Smooth muscle cell of the umbilical artery (primary cell): Measurements from ENCODE around the gene MESP1. TPM values are rescaled to one million over a fixed set of nuclear protein-coding genes. Genes with fewer than 3 reads are reported as not detected.

Source experiments
- total RNA-seq: library from RNA; depleted of rRNA; stranded (reverse); fragments of >200 nt; gene quantifications from 2 replicates; pipeline ENCODE4 v1.2.3, GENCODE V29; 2014

Gene MESP1, protein sequence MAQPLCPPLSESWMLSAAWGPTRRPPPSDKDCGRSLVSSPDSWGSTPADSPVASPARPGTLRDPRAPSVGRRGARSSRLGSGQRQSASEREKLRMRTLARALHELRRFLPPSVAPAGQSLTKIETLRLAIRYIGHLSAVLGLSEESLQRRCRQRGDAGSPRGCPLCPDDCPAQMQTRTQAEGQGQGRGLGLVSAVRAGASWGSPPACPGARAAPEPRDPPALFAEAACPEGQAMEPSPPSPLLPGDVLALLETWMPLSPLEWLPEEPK
- total RNA-seq = under 0.01 and 0.09 TPM in 2 replicates

GRCh38 chr15:89750560-89751542 is at the start of gene MESP1:
Gene MESP1 (minus strand): TSS chr15:89751249. CDS start chr15:89751231, 18 bp downstream.

DNA sequence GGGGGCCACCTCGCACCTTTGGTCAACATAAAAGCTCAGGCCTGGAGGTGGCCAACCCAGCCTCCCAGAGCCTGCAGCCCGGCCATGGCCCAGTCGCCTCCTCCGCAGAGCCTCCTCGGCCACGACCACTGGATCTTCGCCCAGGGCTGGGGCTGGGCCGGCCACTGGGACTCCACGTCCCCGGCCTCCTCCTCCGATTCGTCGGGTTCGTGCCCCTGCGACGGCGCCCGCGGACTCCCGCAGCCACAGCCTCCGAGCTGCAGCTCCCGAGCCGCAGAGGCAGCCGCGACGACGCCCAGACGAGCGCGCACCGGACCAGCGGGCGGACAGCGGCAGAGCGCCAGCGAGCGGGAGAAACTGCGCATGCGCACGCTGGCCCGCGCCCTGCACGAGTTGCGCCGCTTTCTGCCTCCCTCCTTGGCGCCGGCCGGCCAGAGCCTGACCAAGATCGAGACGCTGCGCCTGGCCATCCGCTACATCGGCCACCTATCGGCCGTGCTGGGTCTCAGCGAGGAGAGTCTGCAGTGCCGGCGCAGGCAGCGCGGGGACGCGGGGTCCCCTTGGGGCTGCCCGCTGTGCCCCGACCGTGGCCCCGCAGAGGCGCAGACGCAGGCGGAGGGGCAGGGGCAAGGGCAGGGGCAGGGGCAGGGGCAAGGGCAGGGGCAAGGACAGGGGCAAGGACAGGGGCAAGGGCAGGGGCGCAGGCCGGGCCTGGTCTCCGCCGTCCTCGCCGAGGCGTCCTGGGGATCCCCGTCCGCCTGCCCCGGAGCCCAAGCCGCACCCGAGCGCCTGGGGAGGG is 25.4 kb upstream of the MESP1 start, which contains the start of gene MESP2:
MESP2 (plus strand) TSS at position 59 of the 799 bp plus-strand sequence; CDS start at position 85, 26 bp downstream.

Other genes with a start within 250 kb of the MESP1 start
- 1.2 and 4.9 TPM in 2 replicates for gene TICRR, start 175.8 kb downstream of the MESP1 start, total RNA-seq
- gene KIF7, start 95.8 kb downstream of the MESP1 start, total RNA-seq = 10.4 and 18.7 TPM in 2 replicates
- 0.18 and 0.30 TPM in 2 replicates for gene PLIN1, start 71.9 kb downstream of the MESP1 start, total RNA-seq
- gene PEX11A, start 60.5 kb downstream of the MESP1 start, total RNA-seq = 5.8 and 8.0 TPM in 2 replicates
- gene WDR93, start 60.4 kb downstream of the MESP1 start, total RNA-seq = under 0.01 TPM in 1 of 2 replicates, not detected in the other
- 0.09 and 0.30 TPM in 2 replicates for gene MESP2, start 25.1 kb upstream of the MESP1 start, total RNA-seq
- gene ANPEP, start 63.6 kb upstream of the MESP1 start, total RNA-seq = 30.0 and 200 TPM in 2 replicates
- 86.1 and 121 TPM in 2 replicates for gene AP3S2, start 142.7 kb upstream of the MESP1 start, total RNA-seq
- gene ARPIN, start 161.7 kb upstream of the MESP1 start, total RNA-seq = 7.4 and 8.6 TPM in 2 replicates